GM19193 (cell line): ENCODE data around the gene NUDT14.

Experiments
- POLR2A ChIP-seq: IDR thresholded peaks from 4 replicates; pipeline ENCODE4 v1.6.1; 2011; ENCODE audit not compliant: insufficient read depth, insufficient read length; ENCODE audit errors: extremely low read depth

The NUDT14 gene

GRCh38 chr14:105144666-105145380, 36.3 kb downstream of the NUDT14 start:
- no peak for TF ChIP-seq POLR2A

DNA sequence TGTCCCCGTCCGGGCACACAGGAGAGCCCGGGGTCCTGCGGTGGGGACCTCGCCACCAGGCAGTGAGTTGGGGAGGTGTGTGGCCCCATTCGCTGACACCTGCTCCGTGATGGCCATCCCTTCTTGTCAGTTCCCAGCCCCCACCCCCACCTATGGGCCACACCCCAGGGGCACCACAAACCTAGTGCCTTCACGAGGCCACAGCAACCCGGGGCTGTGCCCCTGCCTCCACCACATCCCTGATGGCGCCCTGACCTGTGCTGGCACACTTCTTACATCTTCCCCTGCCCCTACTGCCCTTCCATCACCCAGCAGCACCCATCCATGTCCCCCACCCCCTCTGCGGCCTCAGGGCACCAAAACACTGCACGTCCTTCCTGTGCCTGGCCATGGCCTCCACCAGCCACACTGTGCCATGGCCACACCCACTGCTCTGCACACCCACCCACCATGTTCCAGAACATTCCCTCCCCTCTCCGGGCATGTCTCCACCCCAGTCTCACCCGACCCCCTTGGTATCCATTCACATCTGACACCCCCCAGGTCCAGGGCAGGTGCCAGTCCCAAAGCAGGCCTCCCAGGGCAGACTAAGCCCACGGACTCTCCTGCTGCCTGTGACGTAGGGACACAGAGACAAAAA, 37.0 kb downstream of the NUDT14 start:
- TF ChIP-seq POLR2A = no peak

DNA sequence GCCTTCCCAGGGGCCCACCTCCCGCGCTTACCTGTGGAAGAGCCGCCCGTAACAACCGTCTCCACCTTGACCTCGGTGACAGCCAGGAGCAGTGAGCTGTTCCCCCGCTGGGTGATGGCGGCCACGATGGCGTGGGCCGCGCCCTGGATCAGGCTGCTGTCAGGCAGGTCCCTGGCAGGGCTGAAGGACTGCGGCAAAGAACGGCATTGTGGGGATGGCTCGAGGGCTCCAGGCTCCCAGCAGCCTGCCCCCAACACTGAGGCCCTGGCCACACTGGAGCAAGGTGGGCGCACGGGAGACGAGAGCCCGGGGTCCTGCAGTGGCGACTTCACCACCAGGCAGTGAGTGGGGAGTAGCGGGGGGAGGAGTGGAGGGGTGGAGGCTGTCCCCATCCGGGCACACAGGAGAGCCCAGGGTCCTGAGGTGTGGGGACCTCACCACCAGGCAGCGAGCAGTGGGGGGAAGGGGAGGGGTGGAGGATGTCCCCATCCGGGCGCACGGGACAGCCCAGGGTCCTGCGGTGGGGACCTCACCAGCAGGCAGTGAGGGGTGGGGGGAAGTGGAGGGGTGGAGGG, 37.6 kb downstream of the NUDT14 start:
- no peak for TF ChIP-seq POLR2A

DNA sequence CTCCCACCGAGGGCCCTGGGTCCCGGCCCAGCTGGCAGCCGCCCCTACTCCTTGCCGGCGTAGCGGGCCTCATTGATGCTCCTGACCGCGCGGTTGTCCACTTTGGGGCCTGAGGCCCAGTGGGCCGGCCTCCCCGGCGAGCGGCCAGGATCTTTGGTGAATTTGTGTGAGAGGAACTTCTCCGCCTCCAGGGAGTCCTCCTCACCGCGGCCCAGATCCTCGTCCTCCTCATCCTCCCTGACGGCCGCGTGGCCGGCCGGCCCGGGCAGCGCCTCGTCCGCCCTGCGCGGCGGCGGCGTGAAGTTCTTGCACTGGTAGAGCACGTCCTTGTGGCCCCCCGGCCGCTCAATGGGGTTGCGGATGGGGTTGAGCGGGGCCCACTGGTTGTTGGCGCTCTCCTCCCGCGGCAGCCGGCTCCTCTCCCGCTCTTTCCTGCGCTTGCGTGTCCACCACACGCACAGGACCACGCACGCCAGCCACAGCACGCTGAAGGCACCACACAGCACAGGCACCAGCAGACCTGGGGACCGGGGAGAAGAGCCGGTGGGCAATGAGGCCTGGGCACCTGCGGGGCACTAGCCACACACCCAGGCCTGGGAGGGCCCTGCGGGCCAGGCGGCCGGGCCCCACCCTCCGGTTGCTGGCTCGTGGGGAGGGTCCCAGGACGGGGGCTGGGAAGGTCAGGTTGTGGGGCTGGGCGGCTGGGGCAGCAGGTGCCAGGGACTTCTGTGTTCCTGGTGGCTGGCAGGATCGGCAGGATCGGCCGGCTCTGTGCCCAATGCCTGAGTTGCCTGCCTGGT, 38.3 kb downstream of the NUDT14 start:
- no peak for TF ChIP-seq POLR2A

- TF ChIP-seq POLR2A = no peak
These were observed 39.4 kb downstream of the NUDT14 start for GRCh38 chr14:105141486-105142281.

- no peak for TF ChIP-seq POLR2A
These were observed 40.1 kb downstream of the NUDT14 start for GRCh38 chr14:105141026-105141425.

DNA sequence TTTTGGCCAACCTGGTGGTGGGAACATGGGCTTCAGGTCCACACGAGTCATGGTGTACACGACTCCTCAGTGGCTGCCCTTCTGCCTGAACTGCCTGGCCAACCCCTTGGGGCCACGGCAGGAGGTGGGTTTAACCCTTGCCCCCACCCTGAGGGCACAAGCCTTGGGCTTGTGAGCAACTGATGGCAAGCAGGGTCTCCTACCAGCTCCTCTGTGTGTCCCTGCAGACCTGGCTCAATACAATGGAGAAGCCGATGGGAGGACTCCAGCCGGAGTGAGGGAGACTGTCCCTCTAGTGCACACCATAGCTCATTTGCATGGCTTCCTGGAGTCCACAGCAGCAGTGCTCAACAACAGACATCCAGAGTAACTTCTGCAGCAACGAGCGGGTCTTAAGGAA, 40.5 kb downstream of the NUDT14 start:
- TF ChIP-seq POLR2A = no peak

GRCh38 chr14:105139831-105140239, 41.3 kb downstream of the NUDT14 start:
- TF ChIP-seq POLR2A = no peak

DNA sequence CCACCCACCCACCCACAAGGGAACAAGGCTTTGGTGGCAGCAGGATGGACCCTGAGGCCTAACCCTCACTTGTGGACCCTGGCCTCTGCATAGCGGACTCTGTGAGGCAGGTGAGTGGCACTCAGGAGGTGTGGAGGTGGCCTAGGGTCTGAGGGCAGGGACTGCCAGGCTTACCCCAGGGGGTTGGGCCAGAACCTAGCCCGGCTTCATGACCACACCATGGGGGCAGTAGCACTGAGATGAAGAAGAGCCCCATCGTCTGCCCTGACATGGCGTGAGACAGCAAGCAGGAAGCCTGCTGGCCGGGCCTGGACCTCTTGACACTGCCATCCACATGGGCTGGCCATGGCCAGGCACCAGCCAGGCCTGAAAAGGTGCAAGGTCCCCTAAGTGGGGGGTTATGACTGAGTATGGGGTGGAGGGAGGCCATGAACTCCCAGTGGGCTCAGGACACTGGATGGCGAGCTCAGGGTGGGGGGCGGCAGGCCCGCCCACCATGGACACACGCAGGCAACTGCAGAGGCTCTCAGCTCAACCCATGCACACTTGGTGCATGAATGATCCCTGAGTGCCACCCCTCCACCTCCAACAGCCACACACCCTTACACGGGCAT, 41.8 kb downstream of the NUDT14 start:
- no peak for TF ChIP-seq POLR2A

- TF ChIP-seq POLR2A = no peak
These were observed 42.5 kb downstream of the NUDT14 start for GRCh38 chr14:105138551-105139111.

GRCh38 chr14:105138021-105138541, 43.0 kb downstream of the NUDT14 start:
- no peak for TF ChIP-seq POLR2A

DNA sequence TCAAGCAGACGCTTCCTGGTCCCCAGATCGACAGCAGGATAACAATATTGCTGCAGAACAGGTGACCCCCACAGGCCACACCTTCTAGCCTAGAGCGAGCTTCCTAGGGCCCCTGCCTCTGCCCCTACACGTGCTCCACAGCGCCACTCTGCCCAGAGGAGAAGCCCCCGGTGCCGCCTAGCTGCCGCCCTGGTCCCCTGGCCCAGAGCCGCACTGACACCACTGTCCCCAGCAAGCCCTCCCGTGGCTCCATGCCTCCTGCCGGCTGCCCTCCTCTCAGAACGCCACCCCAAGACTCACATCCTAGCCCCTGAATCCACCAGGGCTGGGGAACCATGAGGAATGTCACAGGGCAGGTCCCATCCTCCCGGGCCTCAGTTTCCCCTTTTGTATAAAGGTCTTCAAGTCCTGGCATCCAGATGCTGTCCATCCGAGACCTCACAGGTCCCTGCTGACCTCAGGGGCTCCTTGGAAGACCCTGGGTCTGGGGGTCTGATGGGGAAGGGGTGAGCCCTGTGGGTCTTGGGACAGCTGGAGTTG, 43.6 kb downstream of the NUDT14 start:
- no peak for TF ChIP-seq POLR2A

DNA sequence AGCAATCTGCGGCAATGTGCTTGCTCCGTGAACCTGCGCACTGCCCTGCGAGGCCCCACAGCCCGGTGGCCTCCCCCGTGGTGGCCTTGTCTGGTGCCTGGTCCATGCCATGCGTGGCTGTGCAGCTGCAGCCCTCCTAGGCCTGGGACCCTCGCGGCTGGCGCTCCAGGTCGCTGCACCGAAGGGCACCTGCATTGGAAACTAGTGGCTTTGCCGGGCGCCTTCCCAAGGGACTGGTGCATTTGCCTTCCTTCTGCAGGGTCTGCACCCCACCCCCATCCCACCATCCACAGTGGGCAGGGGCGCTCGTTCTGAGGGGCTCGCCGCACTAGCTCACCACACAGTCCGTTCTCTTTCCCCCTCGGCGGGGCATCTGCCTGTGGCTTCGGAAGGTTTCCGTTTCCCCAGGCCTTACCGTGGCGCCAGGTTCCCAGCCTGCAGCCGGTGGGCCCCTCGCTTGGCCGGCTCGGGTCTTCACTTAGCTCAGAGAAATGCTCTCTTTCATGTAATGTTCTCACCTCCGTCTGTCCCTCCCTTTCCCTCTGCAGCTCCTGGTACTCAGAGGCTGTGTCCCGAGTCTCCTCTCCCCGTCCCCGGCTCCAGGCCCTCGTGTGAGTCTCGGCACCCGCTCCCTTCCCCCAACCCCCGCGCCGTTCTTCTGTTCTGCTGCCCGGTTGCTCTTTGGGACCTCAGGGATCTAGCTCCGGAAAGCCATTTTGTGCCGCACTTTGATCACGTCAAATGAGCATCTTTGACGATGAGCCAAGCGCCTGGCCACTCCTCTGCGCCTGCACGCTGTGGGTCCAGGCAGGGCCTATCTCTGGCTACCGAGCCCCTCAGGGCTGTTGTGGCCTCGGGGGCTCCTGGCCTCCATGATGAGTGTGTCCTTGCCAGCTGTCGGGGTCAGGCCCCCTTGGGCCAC, 44.5 kb downstream of the NUDT14 start:
- no peak for TF ChIP-seq POLR2A
